H9 (cell line): ENCODE measurements around the gene LRRC74B. TPM values are rescaled to one million over a fixed set of nuclear protein-coding genes. Genes with fewer than 3 reads are reported as not detected.

Source experiments
- DNase-seq: peaks from one replicate; pipeline ENCODE4 v3.0.0-alpha.2; 2017
- H2AFZ ChIP-seq: one replicate; pipeline ENCODE4 v1.6.1; 2013; ENCODE audit warnings: mild to moderate bottlenecking, low read length, control low read depth, moderate library complexity
- H2AK5ac ChIP-seq: 2 replicates; pipeline ENCODE4 v1.6.1; 2013; ENCODE audit warnings: low read length, control low read depth, mixed read lengths; ENCODE audit not compliant: insufficient read length
- H2BK120ac ChIP-seq: one replicate; pipeline ENCODE4 v1.6.1; 2013; ENCODE audit warnings: low read depth, mild to moderate bottlenecking, low read length, control low read depth, inconsistent platforms; ENCODE audit not compliant: poor library complexity, severe bottlenecking
- H2BK12ac ChIP-seq: 2 replicates; pipeline ENCODE4 v1.6.1; 2013; ENCODE audit warnings: low read length, control low read depth, mixed read lengths, low read depth; ENCODE audit not compliant: insufficient read length
- H2BK15ac ChIP-seq: 2 replicates; pipeline ENCODE4 v1.6.1; 2013; ENCODE audit warnings: low read depth, low read length, control low read depth
- H2BK20ac ChIP-seq: one replicate; pipeline ENCODE4 v1.6.1; 2013; ENCODE audit warnings: low read depth, mild to moderate bottlenecking, low read length, control low read depth, inconsistent platforms; ENCODE audit not compliant: poor library complexity, severe bottlenecking
- H2BK5ac ChIP-seq: 2 replicates; pipeline ENCODE4 v1.6.1; 2013; ENCODE audit warnings: low read length, control low read depth, mixed read lengths; ENCODE audit not compliant: insufficient read length
- H3K14ac ChIP-seq: 2 replicates; pipeline ENCODE4 v1.6.1; 2013; ENCODE audit warnings: low read length, control low read depth; ENCODE audit not compliant: insufficient read depth
- H3K18ac ChIP-seq: 2 replicates; pipeline ENCODE4 v1.6.1; 2013; ENCODE audit warnings: low read depth, mild to moderate bottlenecking, mixed read lengths, low read length, control low read depth; ENCODE audit not compliant: insufficient read length
- H3K23ac ChIP-seq: 2 replicates; pipeline ENCODE4 v1.6.1; 2013; ENCODE audit warnings: low read length, control low read depth, mixed read lengths, low read depth; ENCODE audit not compliant: insufficient read length
- H3K23me2 ChIP-seq: 2 replicates; pipeline ENCODE4 v1.6.1; 2013; ENCODE audit warnings: low read depth, mild to moderate bottlenecking, mixed read lengths, low read length, control low read depth; ENCODE audit not compliant: insufficient read length, poor library complexity, severe bottlenecking
- H3K27ac ChIP-seq: 2 replicates; pipeline ENCODE4 v1.5.1; 2013; ENCODE audit warnings: low read length, control low read depth, mixed read lengths, low read depth; ENCODE audit not compliant: insufficient read length
- H3K27me3 ChIP-seq: 2 replicates; pipeline ENCODE4 v1.6.1; 2013; ENCODE audit warnings: low read length, control low read depth, inconsistent platforms; ENCODE audit not compliant: insufficient read depth
- H3K4ac ChIP-seq: 2 replicates; pipeline ENCODE4 v1.6.1; 2013; ENCODE audit warnings: low read depth, mild to moderate bottlenecking, control low read depth, inconsistent platforms, low read length, moderate library complexity
- H3K4me1 ChIP-seq: 2 replicates; pipeline ENCODE4 v1.6.1; 2013; ENCODE audit warnings: low read length, control low read depth, inconsistent platforms; ENCODE audit not compliant: insufficient read depth
- H3K4me2 ChIP-seq: 2 replicates; pipeline ENCODE4 v1.6.1; 2013; ENCODE audit warnings: low read length, control low read depth, mixed read lengths; ENCODE audit not compliant: insufficient read length, insufficient read depth
- H3K56ac ChIP-seq: 2 replicates; pipeline ENCODE4 v1.6.1; 2013; ENCODE audit warnings: low read depth, mild to moderate bottlenecking, mixed read lengths, low read length, control low read depth; ENCODE audit not compliant: insufficient read length
- H3K79me1 ChIP-seq: 2 replicates; pipeline ENCODE4 v1.6.1; 2013; ENCODE audit warnings: low read depth, mild to moderate bottlenecking, moderate library complexity, low read length, control low read depth, inconsistent platforms; ENCODE audit not compliant: insufficient read depth, poor library complexity, severe bottlenecking
- H3K79me2 ChIP-seq: 2 replicates; pipeline ENCODE4 v1.6.1; 2013; ENCODE audit warnings: low read length, control low read depth, inconsistent platforms; ENCODE audit not compliant: insufficient read depth
- H3K9ac ChIP-seq: 2 replicates; pipeline ENCODE4 v1.6.1; 2013; ENCODE audit warnings: low read length, control low read depth, mixed read lengths; ENCODE audit not compliant: insufficient read length; ENCODE audit errors: extremely low read depth
- H3K9me3 ChIP-seq: one replicate; pipeline ENCODE4 v1.6.1; 2013; ENCODE audit warnings: low read depth, low read length, inconsistent platforms; ENCODE audit not compliant: control insufficient read depth
- H3T11ph ChIP-seq: one replicate; pipeline ENCODE4 v1.6.1; 2013; ENCODE audit warnings: mild to moderate bottlenecking, low read length, control low read depth, inconsistent platforms
- H4K20me1 ChIP-seq: one replicate; pipeline ENCODE4 v1.6.1; 2013; ENCODE audit not compliant: control insufficient read depth, insufficient read length, insufficient read depth
- H4K5ac ChIP-seq: 2 replicates; pipeline ENCODE4 v1.6.1; 2013; ENCODE audit warnings: low read depth, mild to moderate bottlenecking, mixed read lengths, low read length, control low read depth; ENCODE audit not compliant: insufficient read length
- H4K8ac ChIP-seq: replicated peaks from 2 replicates; pipeline ENCODE4 v1.6.1; 2013; ENCODE audit warnings: low read length, control low read depth, mixed read lengths, low read depth; ENCODE audit not compliant: insufficient read length
- H4K91ac ChIP-seq: 2 replicates; pipeline ENCODE4 v1.6.1; 2013; ENCODE audit warnings: low read depth, mild to moderate bottlenecking, moderate library complexity, mixed read lengths, low read length, control low read depth; ENCODE audit not compliant: insufficient read length
- H3K27ac Mint-ChIP-seq, 3 experiments: 2 replicates in 2 of 3; 3 replicates in 1 of 3; pipeline ENCODE4 v1.8.0; 2020 to 2021; ENCODE audit warnings: mixed read lengths in 3 of 3, mild to moderate bottlenecking in 1 of 3, moderate library complexity in 1 of 3
- H3K27me3 Mint-ChIP-seq: 2 replicates; pipeline ENCODE4 v1.8.0; 2021; ENCODE audit warnings: low read depth, mild to moderate bottlenecking, moderate library complexity, mixed read lengths
- H3K36me3 Mint-ChIP-seq, 3 experiments: 2 replicates in 2 of 3; 3 replicates in 1 of 3; pipeline ENCODE4 v1.8.0; 2020 to 2021; ENCODE audit warnings: low read depth in 3 of 3, mixed read lengths in 3 of 3; ENCODE audit not compliant: insufficient read depth in 1 of 3
- H3K4me1 Mint-ChIP-seq, 2 experiments: 2 replicates each; pipeline ENCODE4 v1.8.0; 2020; ENCODE audit warnings: mixed read lengths in 2 of 2
- H3K4me3 Mint-ChIP-seq, 2 experiments: 2 replicates in 1 of 2; 3 replicates in 1 of 2; pipeline ENCODE4 v1.8.0; 2020 to 2021; ENCODE audit warnings: mild to moderate bottlenecking in 2 of 2, mixed read lengths in 2 of 2, moderate library complexity in 1 of 2
- H3K9me3 Mint-ChIP-seq, 2 experiments: 2 replicates in 1 of 2; 3 replicates in 1 of 2; pipeline ENCODE4 v1.8.0; 2020; ENCODE audit warnings: mild to moderate bottlenecking in 2 of 2, mixed read lengths in 2 of 2, moderate library complexity in 1 of 2
- WGBS: extraction: QIAGEN DNeasy Blood & Tissue Kit; methylation state at CpG from one replicate; pipeline ENCODE4 v1.1.7; 2013; ENCODE audit warnings: missing lambda C conversion rate, low lambda C conversion rate, mixed read lengths; ENCODE audit not compliant: insufficient read length; ENCODE audit errors: extremely low coverage; 5-methylcytosine and 5-hydroxymethylcytosine counted together
- total RNA-seq: library from RNA; stranded (reverse); gene quantifications from 2 replicates; pipeline ENCODE4 v1.2.1, GENCODE V29; 2021
- TF ChIP-seq, protein P1 (sequence below): fragments of 200-600 bp; sonication (generic); conservative IDR thresholded peaks from 3 replicates; pipeline ENCODE4 v1.8.0; 2021; ENCODE audit warnings: antibody characterized with exemption, mild to moderate bottlenecking

The LRRC74B gene
- total RNA-seq, 1 experiment from 2014 or later = not detected

DNA sequence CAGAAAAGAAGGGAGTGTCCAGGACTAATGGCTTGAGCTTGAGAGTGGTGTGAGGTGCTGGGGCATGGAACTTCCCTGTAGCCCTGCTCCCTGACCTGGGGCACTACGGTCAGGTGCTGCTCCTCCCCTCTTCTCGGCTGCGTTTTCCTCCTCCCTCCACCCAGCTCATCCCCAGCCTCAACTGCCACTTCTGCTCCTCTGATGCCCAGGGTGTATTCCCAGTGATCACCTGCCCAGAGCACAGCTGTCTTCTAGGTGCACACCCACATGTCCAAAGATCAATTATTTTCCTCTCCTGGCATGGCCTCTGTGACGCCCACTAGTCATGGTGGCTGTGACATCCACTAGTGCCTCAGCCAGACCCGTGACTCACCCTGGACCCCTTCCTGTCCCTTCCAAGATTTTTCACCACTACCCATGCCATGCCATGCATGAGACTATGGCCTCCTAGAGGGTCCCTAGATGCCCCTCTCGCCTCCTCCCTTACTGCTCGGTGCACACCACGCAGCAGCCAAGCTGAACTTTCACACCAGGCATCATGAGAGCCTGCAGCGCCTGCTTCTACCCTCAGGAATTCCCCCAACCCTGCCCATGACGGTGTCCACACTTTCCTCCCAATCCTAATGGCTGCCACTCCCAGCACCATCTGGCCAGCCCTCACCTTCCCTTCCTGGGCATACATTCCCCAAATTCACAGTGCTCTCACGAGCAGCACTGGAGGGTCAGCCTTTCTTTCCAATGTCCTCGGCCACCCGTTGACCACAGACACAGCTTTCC lies 28.9 kb upstream of the LRRC74B start:
- no CpG with 5 or more reads among the region's 13 CpGs for WGBS
- Histone ChIP-seq H3K14ac (no peak overlapping the region), H3K27me3 (no peaks in the 10 kb centered on the region), H3K9ac (no peak overlapping the region), H3T11ph (no peak overlapping the region), H3K23me2 (peaks cover 7% of the 10 kb centered on the region), H4K5ac (no peak overlapping the region), H3K4ac (no peak overlapping the region), H3K4me1 (no peaks in the 10 kb centered on the region; the same call in 1 of the 2 replicates), H3K56ac (no peak overlapping the region), H3K4me2 (no peak overlapping the region), H3K27ac (no peak overlapping the region), H3K79me2 (no peaks in the 10 kb centered on the region), H3K23ac (no peak overlapping the region), H4K20me1 (no peaks in the 10 kb centered on the region), H2BK12ac (no peak overlapping the region), H2BK5ac (no peak overlapping the region), H3K79me1 (no peaks in the 10 kb centered on the region), H2AK5ac (no peak overlapping the region), H3K18ac (no peak overlapping the region), H3K9me3 (no peaks in the 10 kb centered on the region), H2BK20ac (no peak overlapping the region), H2BK120ac (no peak overlapping the region), H2BK15ac (no peak overlapping the region), H2AFZ (no peak overlapping the region), H4K91ac (no peak overlapping the region), H4K8ac (no peak overlapping the region)
- H3K36me3 Mint-ChIP-seq = no peaks in the 10 kb centered on the region
- H3K9me3 Mint-ChIP-seq = peaks cover 6 to 8% of the 10 kb centered on the region in 2 experiments; a peak in 4 of 5 replicates
- H3K27me3 Mint-ChIP-seq = peaks cover 51% of the 10 kb centered on the region
- peaks cover 11 to 28% of the 10 kb centered on the region in 2 experiments for H3K4me1 Mint-ChIP-seq
- no peak overlapping the region; a peak in 1 of 5 replicates for H3K4me3 Mint-ChIP-seq
- TF ChIP-seq, protein P1, sequence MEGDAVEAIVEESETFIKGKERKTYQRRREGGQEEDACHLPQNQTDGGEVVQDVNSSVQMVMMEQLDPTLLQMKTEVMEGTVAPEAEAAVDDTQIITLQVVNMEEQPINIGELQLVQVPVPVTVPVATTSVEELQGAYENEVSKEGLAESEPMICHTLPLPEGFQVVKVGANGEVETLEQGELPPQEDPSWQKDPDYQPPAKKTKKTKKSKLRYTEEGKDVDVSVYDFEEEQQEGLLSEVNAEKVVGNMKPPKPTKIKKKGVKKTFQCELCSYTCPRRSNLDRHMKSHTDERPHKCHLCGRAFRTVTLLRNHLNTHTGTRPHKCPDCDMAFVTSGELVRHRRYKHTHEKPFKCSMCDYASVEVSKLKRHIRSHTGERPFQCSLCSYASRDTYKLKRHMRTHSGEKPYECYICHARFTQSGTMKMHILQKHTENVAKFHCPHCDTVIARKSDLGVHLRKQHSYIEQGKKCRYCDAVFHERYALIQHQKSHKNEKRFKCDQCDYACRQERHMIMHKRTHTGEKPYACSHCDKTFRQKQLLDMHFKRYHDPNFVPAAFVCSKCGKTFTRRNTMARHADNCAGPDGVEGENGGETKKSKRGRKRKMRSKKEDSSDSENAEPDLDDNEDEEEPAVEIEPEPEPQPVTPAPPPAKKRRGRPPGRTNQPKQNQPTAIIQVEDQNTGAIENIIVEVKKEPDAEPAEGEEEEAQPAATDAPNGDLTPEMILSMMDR = no peak
- no peak overlapping the region; a peak in 1 of 7 replicates for H3K27ac Mint-ChIP-seq
- DNase-seq = no peak
